Vagina (tissue), 2 donors: ENCODE measurements around the gene TEX26. TPM values are rescaled to one million over a fixed set of nuclear protein-coding genes. Genes with fewer than 3 reads are reported as not detected.

Source experiments
- DNase-seq, 2 donors: peaks; one replicate each; pipeline ENCODE4 v3.0.0-alpha.2; 2017; ENCODE audit errors: extremely low spot score in 2 of 2
- H3K27ac ChIP-seq: fragments of 200-600 bp; sonication (generic); one replicate; pipeline ENCODE4 v1.5.1; 2019
- H3K27me3 ChIP-seq: fragments of 200-600 bp; sonication (generic); one replicate; pipeline ENCODE4 v1.5.1; 2019
- H3K36me3 ChIP-seq, 2 donors: fragments of 200-600 bp; sonication (generic); one replicate each; pipeline ENCODE4 v1.5.1; 2017 to 2019
- H3K4me1 ChIP-seq: fragments of 200-600 bp; sonication (generic); one replicate; pipeline ENCODE4 v1.5.1; 2019
- H3K4me3 ChIP-seq, 2 donors: fragments of 200-600 bp; sonication (generic); 1 replicate in 1 of 2; 2 replicates in 1 of 2; pipeline ENCODE4 v1.5.1; 2016 to 2019
- H3K9me3 ChIP-seq: fragments of 200-600 bp; sonication (generic); one replicate; pipeline ENCODE4 v1.5.1; 2019
- CTCF ChIP-seq, 3 experiments: fragments of 450-650 bp in 2 of 3; fragments of 200-600 bp in 1 of 3; sonication (generic) in 1 of 3; IDR thresholded peaks; one replicate each; pipeline ENCODE4 v1.5.1; 2017 to 2019; ENCODE audit warnings: antibody characterized with exemption in 3 of 3, mild to moderate bottlenecking in 2 of 3, moderate library complexity in 2 of 3
- POLR2A ChIP-seq, 2 donors: fragments of 450-650 bp; IDR thresholded peaks; one replicate each; pipeline ENCODE4 v1.6.1; 2017; ENCODE audit warnings: antibody characterized with exemption in 2 of 2, mild to moderate bottlenecking in 2 of 2, moderate library complexity in 2 of 2
- POLR2AphosphoS5 ChIP-seq, 2 donors: sonication (generic); formaldehyde crosslinking; IDR thresholded peaks; one replicate each; pipeline ENCODE4 v1.9.0; 2017; ENCODE audit warnings: antibody characterized with exemption in 2 of 2, mild to moderate bottlenecking in 2 of 2, low read depth in 1 of 2; ENCODE audit not compliant: insufficient read depth in 1 of 2
- intact Hi-C: fragments of 100-400 bp; cut with DNase I; formaldehyde crosslinking; loops from one replicate; pipeline ENCODE4 v1.15.1; 2023
- total RNA-seq: library from RNA; depleted of rRNA; stranded (reverse); fragments of >200 nt; gene quantifications from one replicate; pipeline ENCODE4 v1.2.3, GENCODE V29; 2016

Gene TEX26
- total RNA-seq, 1 donor from 2014 or later: not detected

DNA sequence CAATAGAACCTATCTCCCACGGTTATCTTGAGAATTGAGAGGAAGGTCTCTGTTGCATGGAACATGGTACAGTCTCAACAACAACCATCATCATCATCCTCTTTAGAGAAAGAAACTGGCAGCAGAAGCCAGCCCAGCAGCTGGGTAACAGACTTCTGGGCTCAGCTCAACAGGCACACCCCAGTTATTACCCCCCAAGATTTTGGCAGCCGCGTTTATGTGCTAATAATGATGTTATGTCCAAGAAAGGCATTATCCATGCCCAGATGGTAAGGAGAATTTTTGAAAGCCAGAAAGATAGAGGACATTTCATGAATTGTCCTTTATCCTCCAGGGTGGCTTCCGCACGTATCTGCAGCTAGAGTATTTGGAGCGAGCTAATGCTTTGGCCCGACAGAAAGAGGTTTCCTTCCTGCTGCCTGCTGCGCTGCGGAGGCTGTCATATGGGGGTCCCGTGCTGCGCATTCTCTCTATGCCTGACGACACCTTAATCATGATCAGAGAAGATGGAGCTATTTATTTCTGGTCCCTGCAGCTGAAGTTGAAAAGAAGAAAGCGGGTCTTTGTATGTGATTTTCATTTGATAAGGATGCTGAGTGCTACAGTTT, 89.9 kb downstream of the TEX26 start:
- intact Hi-C loops: no loop called here
- Histone ChIP-seq H3K27ac (no peak overlapping the region), H3K4me1 (no peaks in the 10 kb centered on the region), H3K4me3 (no peak overlapping the region), H3K9me3 (no peaks in the 10 kb centered on the region), H3K36me3 (no peaks in the 10 kb centered on the region), H3K27me3 (no peaks in the 10 kb centered on the region)
- TF ChIP-seq POLR2AphosphoS5 (IDR thresholded peaks at IDR 0.05; ENCODE audit: insufficient read depth in 1 of 2, low read depth in 1 of 2) (no peak), CTCF (IDR thresholded peaks at IDR 0.05) (no peak), POLR2A (IDR thresholded peaks at IDR 0.05) (no peak)
- DNase-seq: no peak

DNA sequence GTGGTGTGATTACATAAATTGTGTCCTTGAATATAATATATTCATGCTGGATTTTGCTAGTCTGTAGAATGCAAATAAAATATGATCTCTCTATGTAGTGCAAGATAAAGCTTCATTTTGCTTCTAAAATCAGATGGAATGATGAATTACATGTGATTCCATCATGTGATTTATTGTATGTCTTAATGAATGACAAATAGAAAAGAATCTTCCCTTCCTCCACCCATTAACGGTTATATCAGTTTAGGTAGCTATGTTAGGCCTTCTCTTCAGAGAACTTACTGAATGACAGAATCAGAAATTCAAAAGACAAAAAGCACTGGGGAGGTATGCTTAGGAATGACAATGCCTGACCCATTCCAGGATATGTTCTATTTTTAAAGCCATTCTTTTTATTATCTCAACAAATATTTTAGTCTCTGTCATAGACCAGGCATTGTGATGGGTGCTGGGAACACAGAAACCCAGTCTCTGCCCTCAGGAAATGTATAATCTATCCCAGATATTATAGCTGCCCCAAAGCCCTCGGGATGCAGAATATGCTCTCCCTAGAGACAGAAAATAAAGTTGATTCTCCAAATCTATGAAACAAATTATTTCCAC, 90.6 kb downstream of the TEX26 start:
- no peaks in the 10 kb centered on the region for H3K9me3 ChIP-seq
- DNase-seq: no peak
- H3K27me3 ChIP-seq: no peaks in the 10 kb centered on the region
- intact Hi-C loops: no loop called here
- H3K27ac ChIP-seq: no peak overlapping the region
- no peak overlapping the region for H3K4me3 ChIP-seq
- no peak for TF ChIP-seq POLR2AphosphoS5 (IDR thresholded peaks at IDR 0.05; ENCODE audit: insufficient read depth in 1 of 2, low read depth in 1 of 2)
- no peak for TF ChIP-seq CTCF (IDR thresholded peaks at IDR 0.05)
- no peak for TF ChIP-seq POLR2A (IDR thresholded peaks at IDR 0.05)
- H3K4me1 ChIP-seq: no peaks in the 10 kb centered on the region
- no peaks in the 10 kb centered on the region for H3K36me3 ChIP-seq

Other genes starting within 250 kb of the TEX26 start
- 33.6 TPM for gene ALOX5AP, start 197.1 kb upstream of the TEX26 start, total RNA-seq
- gene MEDAG, start 26.4 kb upstream of the TEX26 start, total RNA-seq: 46.4 TPM
- 75.4 TPM for gene HSPH1, start 229.2 kb downstream of the TEX26 start, total RNA-seq